ENCODE measurements around the gene RAP1GAP2. TPM values are rescaled to one million over a fixed set of nuclear protein-coding genes. Genes with fewer than 3 reads are reported as not detected.
"Not testable (repeated sequence)": the region's sequence is repeated elsewhere in the genome, so short reads cannot be mapped to it uniquely, and the experiment has no call there.

RAP1GAP2 gene
- total RNA-seq, 2 experiments from 2014 or later, result 0.31 to 0.50 TPM

DNA sequence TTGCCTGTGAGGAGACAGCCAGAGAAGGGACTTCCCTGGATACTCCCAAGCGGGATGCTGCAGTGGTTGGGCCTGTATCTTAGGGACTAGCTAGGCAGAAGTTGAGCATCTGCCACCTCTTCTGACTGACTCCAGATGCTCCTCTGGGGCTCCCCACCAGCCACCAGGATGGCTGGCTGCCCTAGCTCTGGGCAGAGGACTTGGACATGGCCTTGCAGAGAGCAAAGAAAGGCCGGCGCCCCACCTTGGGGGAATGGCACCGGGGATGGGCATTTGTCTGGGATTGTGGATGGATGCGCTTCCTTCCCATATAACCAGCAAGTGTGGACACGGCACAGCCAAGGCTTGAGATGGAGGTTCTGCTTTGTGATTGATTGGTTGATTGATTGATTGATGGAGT lies 198.2 kb downstream of the RAP1GAP2 start:
- POLR2A ChIA-PET, result no interaction called here
- DNase-seq (no peak), ATAC-seq (no peak)
- Mint-ChIP-seq H3K9me3 (no peaks in the 10 kb centered on the region), H3K27ac (no peak overlapping the region), H3K36me3 (ENCODE audit: low read depth) (no peaks in the 10 kb centered on the region), H3K27me3 (no peaks in the 10 kb centered on the region), H3K4me1 (ENCODE audit: low read depth) (no peaks in the 10 kb centered on the region), H3K4me3 (no peak overlapping the region)
- intact Hi-C loops (cut with micrococcal nuclease), result no loop called here
- CTCF ChIA-PET, result no interaction called here
- TF ChIP-seq, protein P1, sequence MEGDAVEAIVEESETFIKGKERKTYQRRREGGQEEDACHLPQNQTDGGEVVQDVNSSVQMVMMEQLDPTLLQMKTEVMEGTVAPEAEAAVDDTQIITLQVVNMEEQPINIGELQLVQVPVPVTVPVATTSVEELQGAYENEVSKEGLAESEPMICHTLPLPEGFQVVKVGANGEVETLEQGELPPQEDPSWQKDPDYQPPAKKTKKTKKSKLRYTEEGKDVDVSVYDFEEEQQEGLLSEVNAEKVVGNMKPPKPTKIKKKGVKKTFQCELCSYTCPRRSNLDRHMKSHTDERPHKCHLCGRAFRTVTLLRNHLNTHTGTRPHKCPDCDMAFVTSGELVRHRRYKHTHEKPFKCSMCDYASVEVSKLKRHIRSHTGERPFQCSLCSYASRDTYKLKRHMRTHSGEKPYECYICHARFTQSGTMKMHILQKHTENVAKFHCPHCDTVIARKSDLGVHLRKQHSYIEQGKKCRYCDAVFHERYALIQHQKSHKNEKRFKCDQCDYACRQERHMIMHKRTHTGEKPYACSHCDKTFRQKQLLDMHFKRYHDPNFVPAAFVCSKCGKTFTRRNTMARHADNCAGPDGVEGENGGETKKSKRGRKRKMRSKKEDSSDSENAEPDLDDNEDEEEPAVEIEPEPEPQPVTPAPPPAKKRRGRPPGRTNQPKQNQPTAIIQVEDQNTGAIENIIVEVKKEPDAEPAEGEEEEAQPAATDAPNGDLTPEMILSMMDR (IDR thresholded peaks at IDR 0.05), result no peak

DNA sequence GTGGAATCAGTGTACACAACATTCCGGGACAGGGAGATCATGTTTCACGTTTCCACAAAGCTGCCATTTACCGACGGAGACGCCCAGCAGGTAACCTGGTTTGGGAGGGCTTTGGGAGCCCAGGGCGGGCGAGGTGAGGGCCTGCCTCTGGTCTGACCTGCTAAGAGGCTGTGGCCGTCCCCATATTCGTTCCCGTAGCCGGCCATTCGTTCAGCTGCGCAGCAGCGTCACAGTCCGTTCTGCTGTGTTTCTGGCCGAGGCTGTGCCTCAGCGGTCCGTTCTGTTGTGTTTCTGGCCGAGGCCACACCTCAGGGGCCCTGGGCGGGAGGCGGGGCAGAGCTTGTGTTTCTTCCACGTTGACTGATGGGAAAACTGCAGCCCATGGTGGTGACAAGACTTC lies 199.1 kb downstream of the RAP1GAP2 start:
- no peak overlapping the region for H3K27ac Mint-ChIP-seq
- ChIA-PET CTCF (no interaction called here), POLR2A (no interaction called here)
- ATAC-seq (no peak), DNase-seq (no peak)
- TF ChIP-seq, protein P1 (IDR thresholded peaks at IDR 0.05), result no peak
- no peaks in the 10 kb centered on the region for H3K4me1 Mint-ChIP-seq (ENCODE audit: low read depth)
- no peaks in the 10 kb centered on the region for H3K27me3 Mint-ChIP-seq
- no peaks in the 10 kb centered on the region for H3K36me3 Mint-ChIP-seq (ENCODE audit: low read depth)
- H3K4me3 Mint-ChIP-seq, result no peak overlapping the region
- no peaks in the 10 kb centered on the region for H3K9me3 Mint-ChIP-seq
- intact Hi-C loops (cut with micrococcal nuclease), result no loop called here

DNA sequence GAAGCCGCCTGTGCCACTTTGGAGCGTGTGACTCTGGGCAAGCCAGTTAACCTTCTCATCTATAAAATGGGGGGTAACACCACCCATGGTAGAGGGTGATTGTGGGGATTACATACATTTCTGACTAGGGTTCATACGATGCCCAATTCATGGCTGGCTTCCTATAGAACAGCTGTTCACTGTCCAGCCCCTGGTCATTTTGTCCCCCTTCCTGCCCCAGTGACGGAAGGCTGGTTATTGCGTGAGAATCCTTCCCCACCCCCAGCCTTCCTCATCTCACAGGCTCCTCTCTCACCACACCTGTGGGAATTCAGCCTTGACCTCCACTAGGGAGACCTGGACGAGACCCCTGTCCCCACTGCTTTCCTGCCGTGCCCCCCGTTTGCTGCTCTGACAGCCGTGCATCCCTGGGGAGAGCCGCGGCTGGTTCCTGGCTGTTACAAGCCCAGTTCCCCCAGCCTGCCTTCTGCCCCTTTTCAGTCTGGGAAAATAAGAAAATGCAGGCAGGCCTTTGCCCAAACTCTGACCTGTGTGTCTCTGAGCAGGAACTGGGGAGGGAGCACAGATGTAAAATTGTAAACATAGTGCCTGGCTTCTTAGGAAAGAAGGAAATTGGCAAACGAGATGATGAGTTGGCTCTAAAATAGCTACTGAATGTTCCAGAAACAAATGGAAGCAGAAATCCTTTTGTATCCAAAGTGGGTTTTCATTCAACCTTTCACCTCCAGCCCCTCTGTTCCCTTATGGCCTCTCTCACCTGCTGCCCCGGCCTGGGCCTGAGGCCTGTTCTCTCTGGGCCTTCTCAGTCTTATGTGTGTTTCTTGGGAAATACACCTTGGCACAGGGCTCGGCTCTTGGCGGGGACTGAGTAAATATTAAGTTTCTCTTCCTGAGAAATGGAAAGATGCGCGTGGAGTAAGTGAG lies 199.9 kb downstream of the RAP1GAP2 start:
- Mint-ChIP-seq H3K4me1 (ENCODE audit: low read depth) (no peaks in the 10 kb centered on the region), H3K27ac (no peak overlapping the region), H3K36me3 (ENCODE audit: low read depth) (no peaks in the 10 kb centered on the region), H3K9me3 (no peaks in the 10 kb centered on the region), H3K27me3 (no peaks in the 10 kb centered on the region), H3K4me3 (no peak overlapping the region)
- ChIA-PET POLR2A (no interaction called here), CTCF (no interaction called here)
- ATAC-seq (no peak), DNase-seq (no peak)
- TF ChIP-seq, protein P1 (IDR thresholded peaks at IDR 0.05), result no peak
- intact Hi-C loops (cut with micrococcal nuclease), result no loop called here

DNA sequence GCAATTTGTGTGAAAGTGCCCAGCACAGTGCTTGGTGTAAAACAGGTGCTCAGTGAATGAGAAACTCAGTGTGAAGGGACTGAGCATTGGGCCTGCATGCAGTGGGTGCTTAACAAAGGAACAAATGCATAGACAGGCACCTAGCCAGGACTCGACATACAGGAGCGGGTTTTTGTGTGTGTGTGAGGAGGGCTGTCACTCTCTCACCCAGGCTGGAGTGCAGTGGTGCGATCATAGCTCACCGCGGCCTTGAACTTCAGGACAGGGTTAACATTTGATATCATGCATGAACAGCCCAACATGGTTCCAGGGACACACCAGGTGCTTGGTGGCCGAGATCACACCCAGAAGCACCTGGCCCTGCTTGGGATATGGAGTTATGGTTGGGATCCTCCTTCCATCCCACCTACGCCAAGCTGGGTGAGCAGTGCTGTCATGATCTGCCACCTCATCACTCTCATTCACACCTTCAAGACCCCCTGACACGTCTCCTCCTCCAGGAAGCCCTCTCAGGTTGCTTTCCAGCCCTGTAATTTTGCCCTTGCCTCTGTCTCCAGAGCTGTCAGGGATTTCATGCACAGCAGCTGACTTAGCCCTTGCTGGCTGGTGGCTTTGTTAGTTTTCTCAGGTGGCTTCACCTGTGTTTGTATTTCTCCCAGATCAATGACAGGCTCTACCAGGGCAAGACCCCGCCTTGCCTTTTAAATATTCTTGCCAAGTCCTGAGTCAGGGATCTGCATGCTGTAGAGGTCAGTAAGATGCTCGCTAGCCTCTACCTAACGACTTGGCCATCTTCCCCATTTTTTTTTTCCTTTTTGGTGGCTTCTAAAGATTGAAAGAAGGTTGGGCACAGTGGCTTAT lies 200.8 kb downstream of the RAP1GAP2 start:
- no peaks in the 10 kb centered on the region for H3K36me3 Mint-ChIP-seq (ENCODE audit: low read depth)
- H3K9me3 Mint-ChIP-seq, result no peaks in the 10 kb centered on the region
- intact Hi-C loops (cut with micrococcal nuclease), result no loop called here
- ChIA-PET CTCF (no interaction called here), POLR2A (no interaction called here)
- H3K4me3 Mint-ChIP-seq, result no peak overlapping the region
- ATAC-seq, result no peak
- H3K27me3 Mint-ChIP-seq, result no peaks in the 10 kb centered on the region
- H3K4me1 Mint-ChIP-seq (ENCODE audit: low read depth), result no peaks in the 10 kb centered on the region
- no peak overlapping the region for H3K27ac Mint-ChIP-seq
- TF ChIP-seq, protein P1 (IDR thresholded peaks at IDR 0.05), result no peak
- no peak for DNase-seq

DNA sequence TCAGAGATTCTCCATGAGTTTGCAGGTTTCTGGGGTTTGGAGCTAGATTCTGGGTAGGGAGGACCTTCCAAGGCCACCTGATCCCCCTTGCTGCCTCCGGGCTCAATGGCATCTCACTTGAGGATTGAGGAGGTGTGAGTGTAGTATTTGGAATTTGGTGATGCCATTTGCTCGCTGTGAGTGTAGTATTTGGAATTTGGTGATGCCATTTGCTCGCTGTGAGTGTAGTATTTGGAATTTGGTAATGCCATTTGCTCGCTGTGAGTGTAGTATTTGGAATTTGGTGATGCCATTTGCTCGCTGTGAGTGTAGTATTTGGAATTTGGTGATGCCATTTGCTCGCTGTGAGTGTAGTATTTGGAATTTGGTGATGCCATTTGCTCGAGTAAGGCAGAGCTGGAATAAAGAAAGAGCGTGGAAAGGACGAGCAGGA lies 202.2 kb downstream of the RAP1GAP2 start:
- ATAC-seq, result not testable (repeated sequence)

More for the DNA sequence above, 202.2 kb downstream of the RAP1GAP2 start:
- H3K4me1 Mint-ChIP-seq (ENCODE audit: low read depth); H3K27ac Mint-ChIP-seq; H3K27me3 Mint-ChIP-seq; CTCF ChIA-PET; H3K36me3 Mint-ChIP-seq (ENCODE audit: low read depth); POLR2A ChIA-PET; intact Hi-C loops (cut with micrococcal nuclease); DNase-seq; H3K9me3 Mint-ChIP-seq; H3K4me3 Mint-ChIP-seq: not testable (repeated sequence)

Measured in activated CD8-positive, alpha-beta T cell treated with anti-CD3 and anti-CD28 coated beads for 36 hours (primary cell).